Endothelial cell (in vitro differentiated cells): ENCODE data around the gene CACNA2D3. TPM values are rescaled to one million over a fixed set of nuclear protein-coding genes. Genes with fewer than 3 reads are reported as not detected.

Source experiments
- DNase-seq: peaks from one replicate; pipeline ENCODE4 v3.0.0; 2021; ENCODE audit warnings: low spot score
- H3K27ac Mint-ChIP-seq: one replicate; pipeline ENCODE4 v1.8.0; 2021; ENCODE audit warnings: mixed read lengths, inconsistent platforms; ENCODE audit not compliant: unreplicated experiment
- H3K27me3 Mint-ChIP-seq: one replicate; pipeline ENCODE4 v1.8.0; 2021; ENCODE audit warnings: mild to moderate bottlenecking, moderate library complexity, mixed read lengths, inconsistent platforms; ENCODE audit not compliant: unreplicated experiment
- H3K36me3 Mint-ChIP-seq: one replicate; pipeline ENCODE4 v1.8.0; 2021; ENCODE audit warnings: mild to moderate bottlenecking, low read depth, mixed read lengths, inconsistent platforms; ENCODE audit not compliant: unreplicated experiment
- H3K4me1 Mint-ChIP-seq: one replicate; pipeline ENCODE4 v1.8.0; 2021; ENCODE audit warnings: mild to moderate bottlenecking, mixed read lengths, inconsistent platforms; ENCODE audit not compliant: unreplicated experiment
- H3K4me3 Mint-ChIP-seq: one replicate; pipeline ENCODE4 v1.8.0; 2021; ENCODE audit warnings: mild to moderate bottlenecking, mixed read lengths, inconsistent platforms; ENCODE audit not compliant: unreplicated experiment
- H3K9me3 Mint-ChIP-seq: one replicate; pipeline ENCODE4 v1.8.0; 2021; ENCODE audit warnings: mixed read lengths, inconsistent platforms; ENCODE audit not compliant: unreplicated experiment
- CTCF ChIP-seq: fragments of 200-600 bp; sonication (generic); IDR thresholded peaks from one replicate; pipeline ENCODE4 v1.5.0; 2021; ENCODE audit warnings: antibody characterized with exemption; ENCODE audit not compliant: unreplicated experiment
- total RNA-seq: library from RNA; stranded (reverse); fragmentation: NEBNext Ultra II Directional; extraction: Animal tissue kit (Norgen Biotek cat#: 25700); gene quantifications from one replicate; pipeline ENCODE4 v1.2.1, GENCODE V29; 2021; ENCODE audit not compliant: unreplicated experiment

The CACNA2D3 gene
- total RNA-seq, 1 donor from 2014 or later = 0.46 TPM

GRCh38 chr3:54376939-54377578 is 254.7 kb downstream of the CACNA2D3 start:
- Mint-ChIP-seq H3K4me3 (no peak overlapping the region), H3K27ac (no peak overlapping the region)

GRCh38 chr3:54378184-54378583 is 255.8 kb downstream of the CACNA2D3 start:
- Mint-ChIP-seq H3K36me3 (no peaks in the 10 kb centered on the region), H3K27ac (no peak overlapping the region), H3K4me1 (no peaks in the 10 kb centered on the region), H3K9me3 (no peaks in the 10 kb centered on the region), H3K4me3 (no peak overlapping the region), H3K27me3 (no peaks in the 10 kb centered on the region)
- no peak for TF ChIP-seq CTCF
- no peak for DNase-seq

More at GRCh38 chr3:54376939-54377578, 254.7 kb downstream of the CACNA2D3 start:
- Mint-ChIP-seq H3K36me3 (no peaks in the 10 kb centered on the region), H3K9me3 (no peaks in the 10 kb centered on the region), H3K27me3 (no peaks in the 10 kb centered on the region), H3K4me1 (no peaks in the 10 kb centered on the region)
- DNase-seq = no peak
- no peak for TF ChIP-seq CTCF

GRCh38 chr3:54384279-54384678 is 261.9 kb downstream of the CACNA2D3 start:
- no peak for TF ChIP-seq CTCF
- Mint-ChIP-seq H3K9me3 (no peaks in the 10 kb centered on the region), H3K27ac (no peak overlapping the region), H3K4me1 (no peaks in the 10 kb centered on the region), H3K27me3 (no peaks in the 10 kb centered on the region), H3K36me3 (no peaks in the 10 kb centered on the region), H3K4me3 (no peak overlapping the region)
- no peak for DNase-seq

GRCh38 chr3:54390582-54390981 is 268.2 kb downstream of the CACNA2D3 start:
- no peaks in the 10 kb centered on the region for H3K9me3 Mint-ChIP-seq

More at GRCh38 chr3:54390582-54390981, 268.2 kb downstream of the CACNA2D3 start:
- no peak overlapping the region for H3K27ac Mint-ChIP-seq
- no peak for DNase-seq
- TF ChIP-seq CTCF = no peak
- no peaks in the 10 kb centered on the region for H3K4me1 Mint-ChIP-seq
- no peaks in the 10 kb centered on the region for H3K27me3 Mint-ChIP-seq
- no peaks in the 10 kb centered on the region for H3K36me3 Mint-ChIP-seq
- H3K4me3 Mint-ChIP-seq = no peak overlapping the region
